ENCODE results near the gene IPO7.

The IPO7 gene

GRCh38 chr11:9363954-9364912, 20.2 kb upstream of the IPO7 start:
- peak; percentile 84 for DNase-seq (ENCODE audit: insufficient read length, low spot score)
- TF ChIP-seq SPI1 (IDR thresholded peaks at IDR 0.05; ENCODE audit: low read depth, low read length) (peak; percentile 23; the same call in 1 of the 2 replicates), PAX5 (IDR thresholded peaks at IDR 0.05; ENCODE audit: insufficient read depth, low read length, severe bottlenecking) (no peak), TAF1 (IDR thresholded peaks at IDR 0.05; ENCODE audit: low read depth, low read length) (peak; percentile 80), POLR2A (IDR thresholded peaks at IDR 0.05; ENCODE audit: low read depth, low read length) (peak; percentile 95), POLR2AphosphoS5 (IDR thresholded peaks at IDR 0.05; ENCODE audit: low read depth, low read length) (peak; percentile 96), POU2F2 (IDR thresholded peaks at IDR 0.05; ENCODE audit: low read depth, low read length) (no peak)
- FAIRE-seq: peak; percentile 88

GRCh38 chr11:9367551-9367950, 16.9 kb upstream of the IPO7 start:
- DNase-seq (ENCODE audit: insufficient read length, low spot score) (no peak), FAIRE-seq (no peak)
- no peak for TF ChIP-seq TAF1 (IDR thresholded peaks at IDR 0.05; ENCODE audit: low read depth, low read length)

GRCh38 chr11:9377036-9377435, 7.4 kb upstream of the IPO7 start:
- TF ChIP-seq POU2F2 (IDR thresholded peaks at IDR 0.05; ENCODE audit: low read depth, low read length): no peak
- TF ChIP-seq SPI1 (IDR thresholded peaks at IDR 0.05; ENCODE audit: low read depth, low read length): no peak
- no peak for TF ChIP-seq POLR2AphosphoS5 (IDR thresholded peaks at IDR 0.05; ENCODE audit: low read depth, low read length)
- no peak for TF ChIP-seq POLR2A (IDR thresholded peaks at IDR 0.05; ENCODE audit: low read depth, low read length)
- TF ChIP-seq TAF1 (IDR thresholded peaks at IDR 0.05; ENCODE audit: low read depth, low read length): no peak
- TF ChIP-seq PAX5 (IDR thresholded peaks at IDR 0.05; ENCODE audit: insufficient read depth, low read length, severe bottlenecking): no peak
- FAIRE-seq: no peak
- no peak for DNase-seq (ENCODE audit: insufficient read length, low spot score)

GRCh38 chr11:9379041-9379440, 5.4 kb upstream of the IPO7 start:
- DNase-seq (ENCODE audit: insufficient read length, low spot score): no peak
- no peak for FAIRE-seq
- no peak for TF ChIP-seq SPI1 (IDR thresholded peaks at IDR 0.05; ENCODE audit: low read depth, low read length)
- TF ChIP-seq POLR2AphosphoS5 (IDR thresholded peaks at IDR 0.05; ENCODE audit: low read depth, low read length): no peak
- no peak for TF ChIP-seq PAX5 (IDR thresholded peaks at IDR 0.05; ENCODE audit: insufficient read depth, low read length, severe bottlenecking)

- DNase-seq (ENCODE audit: insufficient read length, low spot score) (no peak), FAIRE-seq (no peak)
- no peak for TF ChIP-seq POLR2A (IDR thresholded peaks at IDR 0.05; ENCODE audit: low read depth, low read length)
Observed at GRCh38 chr11:9380773-9381172, 3.7 kb upstream of the IPO7 start.

DNA sequence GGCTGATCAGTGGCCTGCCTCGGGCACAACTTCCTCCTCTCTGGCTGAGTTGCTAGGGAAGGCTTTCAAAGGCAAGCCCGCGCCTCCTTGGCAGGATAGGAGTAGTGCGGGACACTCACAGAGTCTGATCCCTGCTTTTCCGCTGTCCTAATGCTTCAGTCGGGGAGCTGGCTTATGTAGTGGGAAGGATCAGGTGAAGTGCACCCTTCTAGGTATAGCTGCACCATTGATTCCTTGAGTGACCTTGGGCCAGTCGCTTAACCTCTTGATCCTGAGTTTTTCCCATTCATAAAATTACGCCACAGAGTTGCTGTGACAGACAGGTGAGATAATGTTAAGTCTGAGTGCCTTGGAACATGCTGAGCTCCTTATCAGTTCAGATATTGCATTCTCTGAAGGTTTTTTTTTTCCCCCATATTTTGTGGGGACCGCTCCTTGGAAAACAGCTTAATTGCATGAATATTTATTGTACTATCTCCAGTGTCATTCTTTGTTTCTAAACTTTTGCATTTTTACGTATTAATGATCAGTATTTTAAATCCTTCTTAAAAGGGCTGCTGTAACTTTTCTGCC, 961 bp downstream of the IPO7 start:
- DNase-seq (ENCODE audit: insufficient read length, low spot score): no peak

DNA sequence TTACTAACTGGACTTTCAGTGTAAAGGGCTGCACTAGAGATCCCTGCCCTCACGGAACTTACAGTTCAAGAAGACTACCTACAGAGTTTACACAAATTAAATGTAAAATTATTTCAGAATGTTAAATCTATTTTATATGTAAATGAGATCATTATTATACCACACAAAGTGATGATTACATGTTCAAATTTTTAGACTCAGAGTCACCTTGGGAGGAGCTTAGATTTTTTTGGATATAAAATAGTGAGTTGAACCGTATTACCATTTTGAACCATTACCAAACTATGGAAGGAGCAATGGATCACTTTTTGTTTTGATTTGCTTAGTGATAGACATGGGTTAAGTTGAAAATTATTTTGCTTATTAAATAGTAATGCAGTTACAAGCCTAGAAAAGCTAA, 1.6 kb downstream of the IPO7 start:
- TF ChIP-seq TAF1 (IDR thresholded peaks at IDR 0.05; ENCODE audit: low read depth, low read length): no peak
- no peak for TF ChIP-seq POLR2A (IDR thresholded peaks at IDR 0.05; ENCODE audit: low read depth, low read length)
- no peak for TF ChIP-seq PAX5 (IDR thresholded peaks at IDR 0.05; ENCODE audit: insufficient read depth, low read length, severe bottlenecking)
- no peak for TF ChIP-seq POLR2AphosphoS5 (IDR thresholded peaks at IDR 0.05; ENCODE audit: low read depth, low read length)
- no peak for TF ChIP-seq SPI1 (IDR thresholded peaks at IDR 0.05; ENCODE audit: low read depth, low read length)
- TF ChIP-seq POU2F2 (IDR thresholded peaks at IDR 0.05; ENCODE audit: low read depth, low read length): no peak
- no peak for FAIRE-seq
- no peak for DNase-seq (ENCODE audit: insufficient read length, low spot score)

More for the DNA sequence above, 961 bp downstream of the IPO7 start:
- TF ChIP-seq SPI1 (IDR thresholded peaks at IDR 0.05; ENCODE audit: low read depth, low read length) (no peak), TAF1 (IDR thresholded peaks at IDR 0.05; ENCODE audit: low read depth, low read length) (no peak), POU2F2 (IDR thresholded peaks at IDR 0.05; ENCODE audit: low read depth, low read length) (no peak), POLR2AphosphoS5 (IDR thresholded peaks at IDR 0.05; ENCODE audit: low read depth, low read length) (no peak), POLR2A (IDR thresholded peaks at IDR 0.05; ENCODE audit: low read depth, low read length) (no peak), PAX5 (IDR thresholded peaks at IDR 0.05; ENCODE audit: insufficient read depth, low read length, severe bottlenecking) (no peak)
- FAIRE-seq: peak; percentile 54

GRCh38 chr11:9386901-9387300, 2.4 kb downstream of the IPO7 start:
- FAIRE-seq (no peak), DNase-seq (ENCODE audit: insufficient read length, low spot score) (no peak)
- TF ChIP-seq POLR2AphosphoS5 (IDR thresholded peaks at IDR 0.05; ENCODE audit: low read depth, low read length) (no peak), PAX5 (IDR thresholded peaks at IDR 0.05; ENCODE audit: insufficient read depth, low read length, severe bottlenecking) (no peak), SPI1 (IDR thresholded peaks at IDR 0.05; ENCODE audit: low read depth, low read length) (no peak), TAF1 (IDR thresholded peaks at IDR 0.05; ENCODE audit: low read depth, low read length) (no peak), POU2F2 (IDR thresholded peaks at IDR 0.05; ENCODE audit: low read depth, low read length) (no peak), POLR2A (IDR thresholded peaks at IDR 0.05; ENCODE audit: low read depth, low read length) (no peak)

DNA sequence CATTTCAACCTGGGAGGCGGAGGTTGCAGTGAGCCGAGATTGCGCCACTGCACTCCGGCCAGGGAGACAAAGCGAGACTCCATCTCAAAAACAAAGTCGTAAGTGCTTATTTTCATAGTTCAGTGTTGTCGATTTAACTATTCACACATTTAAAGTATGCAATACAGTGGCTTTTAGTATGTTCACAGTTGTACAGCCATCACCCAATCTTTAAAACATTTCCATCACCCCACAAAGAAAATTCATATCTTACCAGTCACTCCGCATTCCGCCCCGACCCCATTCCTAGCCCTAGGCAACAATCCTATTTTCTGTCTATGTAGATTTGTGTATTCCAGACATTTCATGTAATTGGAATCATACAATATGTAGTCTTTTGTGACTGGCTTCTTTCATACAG, 11.9 kb downstream of the IPO7 start:
- TF ChIP-seq PAX5 (IDR thresholded peaks at IDR 0.05; ENCODE audit: insufficient read depth, low read length, severe bottlenecking) (no peak), POLR2A (IDR thresholded peaks at IDR 0.05; ENCODE audit: low read depth, low read length) (no peak), TAF1 (IDR thresholded peaks at IDR 0.05; ENCODE audit: low read depth, low read length) (no peak), POLR2AphosphoS5 (IDR thresholded peaks at IDR 0.05; ENCODE audit: low read depth, low read length) (no peak), POU2F2 (IDR thresholded peaks at IDR 0.05; ENCODE audit: low read depth, low read length) (no peak), SPI1 (IDR thresholded peaks at IDR 0.05; ENCODE audit: low read depth, low read length) (no peak)
- DNase-seq (ENCODE audit: insufficient read length, low spot score) (no peak), FAIRE-seq (no peak)

GRCh38 chr11:9396752-9397151, 12.3 kb downstream of the IPO7 start:
- DNase-seq (ENCODE audit: insufficient read length, low spot score) (peak; percentile 30), FAIRE-seq (peak; percentile 71)
- TF ChIP-seq POLR2A (IDR thresholded peaks at IDR 0.05; ENCODE audit: low read depth, low read length) (no peak), POLR2AphosphoS5 (IDR thresholded peaks at IDR 0.05; ENCODE audit: low read depth, low read length) (no peak), PAX5 (IDR thresholded peaks at IDR 0.05; ENCODE audit: insufficient read depth, low read length, severe bottlenecking) (no peak), TAF1 (IDR thresholded peaks at IDR 0.05; ENCODE audit: low read depth, low read length) (no peak), POU2F2 (IDR thresholded peaks at IDR 0.05; ENCODE audit: low read depth, low read length) (no peak), SPI1 (IDR thresholded peaks at IDR 0.05; ENCODE audit: low read depth, low read length) (no peak)
